Suprapubic skin (tissue), 3 donors: ENCODE results near the gene INSC.

ENCODE experiments used
- POLR2AphosphoS5 ChIP-seq, 3 donors: sonication (generic); formaldehyde crosslinking; IDR thresholded peaks; one replicate each; pipeline ENCODE4 v1.6.1; 2017; ENCODE audit warnings: antibody characterized with exemption in 3 of 3
- TF ChIP-seq, protein P1 (sequence below), 2 donors: fragments of 200-600 bp in 1 of 2; fragments of 450-650 bp in 1 of 2; sonication (generic) in 1 of 2; IDR thresholded peaks; one replicate each; pipeline ENCODE4 v1.5.1; 2016 to 2019; ENCODE audit warnings: antibody characterized with exemption in 2 of 2, mild to moderate bottlenecking in 1 of 2, moderate library complexity in 1 of 2

DNA sequence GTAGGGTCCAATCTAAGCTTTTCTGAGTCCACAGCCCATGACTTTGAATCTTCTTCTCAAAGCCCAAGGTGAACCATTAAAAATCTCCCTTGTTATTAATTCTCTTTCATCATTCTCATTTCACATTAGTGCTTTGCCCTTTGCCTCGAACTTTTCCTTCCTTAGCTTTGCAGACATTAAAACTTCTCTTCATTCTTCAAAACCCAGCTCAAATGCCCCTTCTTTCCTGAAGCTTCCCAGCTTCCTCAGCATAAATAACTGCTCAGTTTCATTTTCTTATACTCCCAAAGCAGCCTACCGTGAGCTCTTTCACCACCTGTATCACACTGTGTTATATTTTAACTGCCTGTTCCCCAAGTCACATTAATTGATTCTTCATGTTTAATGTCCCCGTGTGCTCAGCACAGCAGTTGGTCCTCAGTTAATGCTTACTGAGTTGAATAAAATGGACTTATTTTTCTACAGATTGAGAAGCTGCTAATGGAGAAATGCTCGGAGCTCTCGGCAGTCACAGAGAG lies 62.0 kb downstream of the INSC start:
- TF ChIP-seq, protein P1, sequence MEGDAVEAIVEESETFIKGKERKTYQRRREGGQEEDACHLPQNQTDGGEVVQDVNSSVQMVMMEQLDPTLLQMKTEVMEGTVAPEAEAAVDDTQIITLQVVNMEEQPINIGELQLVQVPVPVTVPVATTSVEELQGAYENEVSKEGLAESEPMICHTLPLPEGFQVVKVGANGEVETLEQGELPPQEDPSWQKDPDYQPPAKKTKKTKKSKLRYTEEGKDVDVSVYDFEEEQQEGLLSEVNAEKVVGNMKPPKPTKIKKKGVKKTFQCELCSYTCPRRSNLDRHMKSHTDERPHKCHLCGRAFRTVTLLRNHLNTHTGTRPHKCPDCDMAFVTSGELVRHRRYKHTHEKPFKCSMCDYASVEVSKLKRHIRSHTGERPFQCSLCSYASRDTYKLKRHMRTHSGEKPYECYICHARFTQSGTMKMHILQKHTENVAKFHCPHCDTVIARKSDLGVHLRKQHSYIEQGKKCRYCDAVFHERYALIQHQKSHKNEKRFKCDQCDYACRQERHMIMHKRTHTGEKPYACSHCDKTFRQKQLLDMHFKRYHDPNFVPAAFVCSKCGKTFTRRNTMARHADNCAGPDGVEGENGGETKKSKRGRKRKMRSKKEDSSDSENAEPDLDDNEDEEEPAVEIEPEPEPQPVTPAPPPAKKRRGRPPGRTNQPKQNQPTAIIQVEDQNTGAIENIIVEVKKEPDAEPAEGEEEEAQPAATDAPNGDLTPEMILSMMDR (IDR thresholded peaks at IDR 0.05): no peak
- no peak for TF ChIP-seq POLR2AphosphoS5 (IDR thresholded peaks at IDR 0.05)
